GM19397 (cell line): ENCODE measurements around the gene ITGA4.

Experiments used
- ATAC-seq: cut with Tn5 transposase; IDR thresholded peaks from one replicate; pipeline ENCODE4 v1.9.1; 2021; ENCODE audit warnings: mild to moderate bottlenecking, moderate library complexity; ENCODE audit not compliant: unreplicated experiment

ITGA4 gene

GRCh38 chr2:181457741-181458425 lies 697 bp downstream of the ITGA4 start:
- ATAC-seq, result peak; percentile 22

DNA sequence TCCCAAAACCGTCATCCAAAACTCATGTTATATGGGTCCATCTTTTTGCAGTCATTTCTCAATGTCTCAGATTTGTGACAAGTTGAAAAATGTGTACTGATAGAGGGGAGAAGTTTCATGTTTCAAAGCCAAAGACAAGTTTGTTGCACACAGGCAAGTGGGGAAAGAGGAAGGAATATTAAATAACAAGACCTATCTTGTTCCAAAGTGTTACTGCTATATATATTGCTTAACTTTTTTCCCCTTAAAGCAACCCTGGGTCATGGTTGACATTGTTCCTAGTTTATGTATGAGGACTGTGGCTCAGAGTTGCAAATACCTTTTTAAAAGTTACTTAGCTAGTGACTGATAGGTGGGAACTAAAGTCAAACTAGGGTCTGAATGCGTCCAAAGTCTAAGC lies 1.7 kb downstream of the ITGA4 start:
- ATAC-seq, result no peak

DNA sequence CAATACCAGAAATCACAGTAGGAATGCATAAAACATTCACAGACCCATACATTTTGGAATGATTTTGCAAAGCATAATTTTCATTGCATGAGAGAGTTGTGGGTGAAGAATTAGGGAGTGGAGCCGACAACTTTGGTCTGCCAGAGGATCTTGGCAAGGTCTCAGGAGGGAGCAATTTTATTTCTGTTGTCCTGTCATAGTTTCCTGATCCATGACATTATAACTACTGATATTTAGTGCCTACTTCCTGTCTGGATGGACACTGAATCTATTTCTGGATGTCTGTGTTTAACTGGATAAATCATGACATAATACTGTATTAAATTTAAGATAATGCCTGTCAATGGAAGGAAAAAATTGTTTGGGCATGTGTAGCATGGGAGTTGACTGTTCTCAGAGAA lies 2.4 kb downstream of the ITGA4 start:
- ATAC-seq, result no peak

GRCh38 chr2:181461056-181461997 lies 4.1 kb downstream of the ITGA4 start:
- no peak for ATAC-seq

GRCh38 chr2:181462033-181462432 lies 4.8 kb downstream of the ITGA4 start:
- no peak for ATAC-seq

- no peak for ATAC-seq
These were observed 6.4 kb downstream of the ITGA4 start for GRCh38 chr2:181463588-181463987.

DNA sequence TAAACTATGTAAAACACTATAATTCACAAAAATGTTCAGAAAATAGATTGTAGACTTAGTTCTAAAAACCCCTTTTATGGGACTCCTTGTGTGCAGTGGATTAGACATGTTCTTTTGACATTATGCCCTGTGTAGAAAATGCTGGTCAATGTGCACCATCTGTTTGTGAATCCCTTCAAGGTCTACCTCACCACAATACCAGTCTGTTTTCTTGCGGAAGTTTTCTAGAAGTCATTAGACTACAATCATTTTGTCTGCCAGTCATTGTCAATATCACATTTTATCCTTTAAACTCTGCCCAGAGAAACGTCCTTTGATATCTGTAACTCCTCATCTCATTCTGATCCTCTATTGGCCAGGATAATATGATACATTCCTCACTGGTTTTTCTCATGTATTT lies 7.8 kb downstream of the ITGA4 start:
- ATAC-seq, result no peak

GRCh38 chr2:181465676-181466375 lies 8.6 kb downstream of the ITGA4 start:
- ATAC-seq, result no peak

DNA sequence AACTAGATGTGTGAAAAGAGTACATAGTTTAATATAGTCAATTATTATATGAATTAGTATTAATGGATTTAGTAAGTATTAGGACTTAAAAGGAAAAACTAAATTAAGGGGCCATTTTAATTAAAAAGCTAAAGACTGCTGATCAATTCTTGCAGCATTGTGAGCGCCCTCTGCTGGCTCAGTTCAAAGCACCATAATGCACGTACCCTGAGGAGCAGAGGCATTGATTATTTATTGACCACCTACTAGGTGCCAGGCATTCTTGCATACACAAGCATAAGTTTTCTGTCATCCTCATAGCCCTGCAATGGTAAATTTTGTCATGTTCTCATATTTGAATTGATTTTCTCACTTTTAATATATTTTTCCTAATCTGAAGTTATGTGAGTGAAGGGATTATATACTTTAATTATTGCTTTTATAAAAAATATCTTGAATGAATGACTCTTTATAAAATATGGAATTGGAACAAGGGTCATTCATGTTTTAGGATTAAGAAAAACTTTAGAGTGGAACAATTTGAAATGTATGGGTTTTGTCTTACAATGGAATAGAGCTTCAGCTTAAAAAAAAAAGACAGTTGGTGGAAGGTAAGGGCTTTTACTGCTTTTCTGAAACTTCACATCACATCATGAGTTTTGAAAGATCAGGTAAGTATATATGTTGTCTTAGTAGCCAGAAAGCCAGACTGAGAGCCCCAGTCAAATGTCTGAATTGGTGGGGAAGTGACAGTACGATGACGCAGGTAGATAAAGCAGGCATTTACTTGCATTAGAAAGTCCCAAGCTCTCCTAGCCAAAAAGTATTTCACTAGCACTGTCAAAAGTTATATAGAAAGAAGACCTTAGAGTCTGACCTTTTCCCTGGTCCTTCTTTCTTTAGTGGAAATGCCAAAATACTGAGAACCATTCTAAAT lies 9.7 kb downstream of the ITGA4 start:
- ATAC-seq, result no peak

DNA sequence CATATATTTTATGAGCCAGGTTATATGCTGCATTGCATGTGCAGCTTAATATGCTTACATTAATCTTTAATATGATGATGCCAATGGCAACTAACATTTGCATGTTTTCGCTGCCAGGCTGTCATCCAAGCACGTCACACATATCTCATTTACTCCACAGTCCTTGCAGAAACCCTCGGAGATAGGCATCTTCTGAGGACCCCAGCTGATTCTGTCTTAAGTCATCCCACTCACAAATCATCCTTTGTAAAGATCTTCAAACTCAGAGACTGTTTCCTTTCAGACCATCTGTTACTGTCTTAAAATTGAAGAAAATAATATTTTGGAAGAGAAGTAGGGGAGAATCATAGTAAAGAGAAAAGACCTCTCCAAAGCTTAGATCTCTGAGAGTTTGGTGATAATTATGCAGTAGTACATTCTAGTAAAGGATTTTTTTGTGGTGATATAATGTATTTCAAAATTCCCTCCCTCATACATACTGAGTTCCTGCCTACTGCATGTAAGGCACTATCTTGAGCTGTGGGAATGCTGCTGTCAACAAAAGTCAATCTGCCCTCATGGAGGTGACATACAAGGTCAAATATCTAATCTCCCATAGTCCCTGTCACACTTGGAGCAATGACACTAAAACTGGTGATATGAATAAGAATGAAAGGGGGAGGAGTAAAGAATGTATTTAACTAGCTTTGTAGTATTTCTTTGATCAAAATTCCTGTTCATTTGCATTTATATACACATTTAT lies 11.0 kb downstream of the ITGA4 start:
- ATAC-seq, result no peak

DNA sequence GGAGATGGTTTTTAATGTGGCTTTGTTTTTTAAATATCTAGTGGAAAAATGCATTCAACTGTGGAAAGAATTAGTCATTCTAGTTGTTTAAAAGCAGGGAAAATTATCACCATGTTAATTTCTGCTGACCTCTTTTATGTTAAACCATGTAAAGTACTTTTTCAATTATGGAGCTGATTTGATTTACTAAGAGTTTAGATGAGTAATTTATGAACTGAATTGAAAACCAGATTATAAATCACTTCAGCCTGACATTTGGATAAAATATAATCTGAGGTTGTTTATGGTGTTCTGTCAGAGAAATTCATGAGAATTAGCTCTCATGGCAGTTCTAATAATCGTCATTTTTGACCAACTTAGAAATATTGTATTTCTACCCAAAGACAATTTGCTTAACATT lies 11.6 kb downstream of the ITGA4 start:
- ATAC-seq, result no peak

GRCh38 chr2:181471226-181471625 lies 14.0 kb downstream of the ITGA4 start:
- no peak for ATAC-seq

DNA sequence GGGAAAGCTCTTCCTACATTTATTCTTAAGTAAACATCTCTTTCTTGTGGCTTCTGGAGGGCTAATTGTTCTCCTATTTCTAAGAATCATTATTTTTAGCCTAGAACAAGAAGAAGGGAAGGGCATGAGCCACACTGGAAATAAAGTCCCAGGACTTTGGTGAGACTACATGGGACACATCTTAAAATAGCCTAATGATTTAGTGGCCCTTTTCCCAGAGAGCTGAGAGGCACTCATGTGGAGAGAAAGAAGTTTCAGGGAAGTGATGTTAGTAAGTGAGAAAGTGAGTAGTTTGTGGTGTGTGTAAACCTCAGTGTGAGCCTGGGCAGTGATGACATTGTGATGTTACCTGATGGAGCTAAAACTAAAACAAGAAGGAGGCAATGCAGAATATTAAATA lies 14.6 kb downstream of the ITGA4 start:
- no peak for ATAC-seq

GRCh38 chr2:181472990-181473389 lies 15.8 kb downstream of the ITGA4 start:
- ATAC-seq, result no peak

- no peak for ATAC-seq
These were observed 17.2 kb downstream of the ITGA4 start for GRCh38 chr2:181474222-181474881.

GRCh38 chr2:181483211-181483610 lies 26.0 kb downstream of the ITGA4 start:
- ATAC-seq, result no peak

- no peak for ATAC-seq
These were observed 26.7 kb downstream of the ITGA4 start for GRCh38 chr2:181483876-181484275.

DNA sequence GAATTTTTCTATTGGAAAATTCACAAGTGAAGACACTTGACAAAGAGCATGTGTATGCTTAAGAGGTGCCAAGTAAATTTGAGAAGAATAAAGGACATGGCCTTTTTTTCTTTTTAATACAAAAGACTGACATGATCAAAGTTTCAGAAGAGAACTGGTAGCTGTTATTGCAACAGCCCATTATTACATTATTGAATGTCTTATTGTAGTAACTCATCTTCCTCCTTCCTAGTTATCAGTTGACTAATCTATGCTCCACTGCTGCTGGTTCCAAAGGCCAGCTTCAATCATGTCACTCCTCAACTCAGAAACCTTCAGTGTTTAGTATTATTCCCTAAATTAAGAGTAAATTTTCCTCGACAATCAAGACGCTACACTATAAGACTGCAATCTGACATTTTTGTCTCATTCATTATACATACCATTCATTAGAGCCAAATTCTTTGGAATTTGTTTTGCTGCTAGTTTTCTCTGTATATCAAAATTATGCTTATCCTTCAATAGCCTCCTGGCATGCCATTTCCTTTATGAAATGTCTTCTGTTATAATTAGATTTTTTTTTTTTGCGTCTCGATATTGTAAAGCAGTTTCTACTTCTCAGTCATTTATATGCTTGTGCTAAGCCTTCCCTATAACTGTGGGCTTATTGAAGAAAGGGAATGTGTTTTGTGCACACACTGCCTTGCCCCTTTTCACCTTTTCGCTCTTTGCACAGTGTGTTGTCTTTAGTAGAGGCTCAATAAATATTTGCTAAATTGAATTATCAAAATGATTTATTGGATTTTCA lies 27.9 kb downstream of the ITGA4 start:
- no peak for ATAC-seq

- no peak for ATAC-seq
These were observed 28.4 kb downstream of the ITGA4 start for GRCh38 chr2:181485638-181485946.
